Measurements from ENCODE around the gene MEIS1. TPM values are rescaled to one million over a fixed set of nuclear protein-coding genes. Genes with fewer than 3 reads are reported as not detected.

The MEIS1 gene
- total RNA-seq, 1 donor from 2014 or later = 11.8 TPM

GRCh38 chr2:66497431-66498288 lies 62.7 kb downstream of the MEIS1 start:
- no peak for DNase-seq (ENCODE audit: extremely low read depth, low read depth, low spot score)

- no peak for DNase-seq (ENCODE audit: extremely low read depth, low read depth, low spot score)
Measured at GRCh38 chr2:66498289-66498975, 63.5 kb downstream of the MEIS1 start.

- DNase-seq (ENCODE audit: extremely low read depth, low read depth, low spot score) = no peak
Measured at GRCh38 chr2:66501267-66501666, 66.3 kb downstream of the MEIS1 start.

- no peak for DNase-seq (ENCODE audit: extremely low read depth, low read depth, low spot score)
Measured at GRCh38 chr2:66506265-66506664, 71.3 kb downstream of the MEIS1 start.

- DNase-seq (ENCODE audit: extremely low read depth, low read depth, low spot score) = no peak
Measured at GRCh38 chr2:66507673-66508201, 72.8 kb downstream of the MEIS1 start.

- DNase-seq (ENCODE audit: extremely low read depth, low read depth, low spot score) = no peak
Measured at GRCh38 chr2:66508484-66509071, 73.7 kb downstream of the MEIS1 start.

- DNase-seq (ENCODE audit: extremely low read depth, low read depth, low spot score) = no peak
Measured at GRCh38 chr2:66509326-66509811, 74.4 kb downstream of the MEIS1 start.

- no peak for DNase-seq (ENCODE audit: extremely low read depth, low read depth, low spot score)
Measured at GRCh38 chr2:66512626-66513025, 77.7 kb downstream of the MEIS1 start.

- no peak for DNase-seq (ENCODE audit: extremely low read depth, low read depth, low spot score)
Measured at GRCh38 chr2:66515743-66516142, 80.8 kb downstream of the MEIS1 start.

- DNase-seq (ENCODE audit: extremely low read depth, low read depth, low spot score) = no peak
Measured at GRCh38 chr2:66516499-66516898, 81.6 kb downstream of the MEIS1 start.

GRCh38 chr2:66517772-66518171 lies 82.8 kb downstream of the MEIS1 start:
- no peak for DNase-seq (ENCODE audit: extremely low read depth, low read depth, low spot score)

GRCh38 chr2:66519264-66519843 lies 84.4 kb downstream of the MEIS1 start:
- DNase-seq (ENCODE audit: extremely low read depth, low read depth, low spot score) = no peak

GRCh38 chr2:66521291-66521922 lies 86.5 kb downstream of the MEIS1 start:
- DNase-seq (ENCODE audit: extremely low read depth, low read depth, low spot score) = no peak

GRCh38 chr2:66522611-66523376 lies 87.9 kb downstream of the MEIS1 start:
- no peak for DNase-seq (ENCODE audit: extremely low read depth, low read depth, low spot score)

GRCh38 chr2:66523377-66523969 lies 88.5 kb downstream of the MEIS1 start:
- no peak for DNase-seq (ENCODE audit: extremely low read depth, low read depth, low spot score)

- DNase-seq (ENCODE audit: extremely low read depth, low read depth, low spot score) = no peak
Measured at GRCh38 chr2:66523990-66524389, 89.1 kb downstream of the MEIS1 start.

GRCh38 chr2:66525606-66526005 lies 90.7 kb downstream of the MEIS1 start:
- DNase-seq (ENCODE audit: extremely low read depth, low read depth, low spot score) = no peak

- no peak for DNase-seq (ENCODE audit: extremely low read depth, low read depth, low spot score)
Measured at GRCh38 chr2:66526180-66526579, 91.3 kb downstream of the MEIS1 start.

GRCh38 chr2:66528974-66529724 lies 94.2 kb downstream of the MEIS1 start:
- DNase-seq (ENCODE audit: extremely low read depth, low read depth, low spot score) = no peak
